Measurements from ENCODE around the gene TPM1.

DNA sequence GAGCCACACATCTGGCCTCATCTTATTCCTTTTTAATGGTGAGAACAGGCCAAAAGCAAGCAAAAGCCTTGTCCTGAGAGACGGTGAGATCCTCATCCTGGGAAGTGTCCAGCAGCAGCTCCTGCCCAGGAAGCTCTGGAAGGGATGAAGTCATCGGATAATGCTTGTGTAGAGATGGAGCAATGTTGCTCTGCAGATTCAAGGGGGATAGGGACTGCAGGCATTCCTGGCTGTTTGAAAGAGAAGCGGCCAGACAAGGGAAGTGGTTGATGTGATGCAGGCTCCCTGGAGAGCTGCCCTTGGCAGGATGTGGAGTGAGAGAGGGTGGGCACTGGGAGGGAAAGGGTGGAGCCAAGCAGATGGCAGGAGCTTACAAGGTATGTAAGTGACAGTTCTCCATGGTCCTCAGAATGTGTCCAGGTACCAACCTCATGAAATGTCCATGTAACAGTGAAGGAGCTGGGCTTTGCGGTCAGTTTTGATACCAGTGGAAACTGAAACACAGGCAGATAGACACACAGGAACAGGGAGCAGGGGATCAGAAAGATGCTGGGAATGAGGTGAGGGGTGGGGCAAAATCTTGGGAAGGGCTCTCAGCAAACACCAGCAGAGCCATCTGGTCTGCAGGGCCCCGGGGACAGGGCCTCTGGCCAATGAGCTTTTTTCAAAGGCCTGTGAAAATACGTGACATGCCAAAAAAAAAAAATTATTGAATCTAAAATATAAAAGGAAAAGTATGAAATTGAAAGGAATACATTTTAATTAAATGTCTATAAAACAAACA, 46.9 kb downstream of the TPM1 start:
- TF ChIP-seq, protein P1, sequence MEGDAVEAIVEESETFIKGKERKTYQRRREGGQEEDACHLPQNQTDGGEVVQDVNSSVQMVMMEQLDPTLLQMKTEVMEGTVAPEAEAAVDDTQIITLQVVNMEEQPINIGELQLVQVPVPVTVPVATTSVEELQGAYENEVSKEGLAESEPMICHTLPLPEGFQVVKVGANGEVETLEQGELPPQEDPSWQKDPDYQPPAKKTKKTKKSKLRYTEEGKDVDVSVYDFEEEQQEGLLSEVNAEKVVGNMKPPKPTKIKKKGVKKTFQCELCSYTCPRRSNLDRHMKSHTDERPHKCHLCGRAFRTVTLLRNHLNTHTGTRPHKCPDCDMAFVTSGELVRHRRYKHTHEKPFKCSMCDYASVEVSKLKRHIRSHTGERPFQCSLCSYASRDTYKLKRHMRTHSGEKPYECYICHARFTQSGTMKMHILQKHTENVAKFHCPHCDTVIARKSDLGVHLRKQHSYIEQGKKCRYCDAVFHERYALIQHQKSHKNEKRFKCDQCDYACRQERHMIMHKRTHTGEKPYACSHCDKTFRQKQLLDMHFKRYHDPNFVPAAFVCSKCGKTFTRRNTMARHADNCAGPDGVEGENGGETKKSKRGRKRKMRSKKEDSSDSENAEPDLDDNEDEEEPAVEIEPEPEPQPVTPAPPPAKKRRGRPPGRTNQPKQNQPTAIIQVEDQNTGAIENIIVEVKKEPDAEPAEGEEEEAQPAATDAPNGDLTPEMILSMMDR (IDR thresholded peaks at IDR 0.05) = no peak
- no peak for TF ChIP-seq POLR2A (IDR thresholded peaks at IDR 0.05)
